Large intestine (tissue), 3 donors: ENCODE results near the gene EFCAB8. TPM values are rescaled to one million over a fixed set of nuclear protein-coding genes. Genes with fewer than 3 reads are reported as not detected.

Experiments
- DNase-seq, 2 donors: peaks; one replicate each; pipeline versions ENCODE4 v3.0.0 to v3.0.0-alpha.2; 2013
- H3K27ac ChIP-seq: one replicate; pipeline ENCODE4 v1.5.1; 2013; ENCODE audit warnings: low read length
- H3K27me3 ChIP-seq: 2 replicates; pipeline ENCODE4 v1.6.1; 2013; ENCODE audit warnings: low read length; ENCODE audit not compliant: control insufficient read depth, insufficient read depth
- H3K36me3 ChIP-seq: 2 replicates; pipeline ENCODE4 v1.6.1; 2013; ENCODE audit warnings: low read length; ENCODE audit not compliant: control insufficient read depth, insufficient read depth
- H3K4me1 ChIP-seq: one replicate; pipeline ENCODE4 v1.6.1; 2013; ENCODE audit warnings: low read length; ENCODE audit not compliant: control insufficient read depth, insufficient read depth
- H3K4me3 ChIP-seq: one replicate; pipeline ENCODE4 v1.5.1; 2013; ENCODE audit warnings: low read length
- H3K9me3 ChIP-seq: one replicate; pipeline ENCODE4 v1.6.1; 2013; ENCODE audit warnings: mild to moderate bottlenecking, low read depth, low read length, moderate library complexity; ENCODE audit not compliant: control insufficient read depth
- WGBS: methylation state at CpG from one replicate; pipeline ENCODE4 v1.1.5; 2013; ENCODE audit warnings: low lambda C conversion rate; ENCODE audit not compliant: insufficient coverage; 5-methylcytosine and 5-hydroxymethylcytosine counted together
- polyA plus RNA-seq: library from polyadenylated mRNA; unstranded; fragments of 120-200 nt; gene quantifications from one replicate; pipeline ENCODE4 v1.2.1, GENCODE V29; 2013

The EFCAB8 gene
- polyA plus RNA-seq, 1 donor, result 0.25 TPM

- Histone ChIP-seq H3K4me3 (no peak overlapping the region), H3K9me3 (no peaks in the 10 kb centered on the region), H3K27ac (no peak overlapping the region), H3K36me3 (peaks cover 66% of the 10 kb centered on the region), H3K27me3 (no peaks in the 10 kb centered on the region), H3K4me1 (peaks cover 2% of the 10 kb centered on the region)
- WGBS, result no CpG with 5 or more reads among the region's 9 CpGs
- no peak for DNase-seq
Measured at GRCh38 chr20:32841174-32841573, 17.5 kb upstream of the EFCAB8 start.

GRCh38 chr20:32841632-32842031 lies 17.1 kb upstream of the EFCAB8 start:
- Histone ChIP-seq H3K27ac (no peak overlapping the region), H3K36me3 (peaks cover 67% of the 10 kb centered on the region), H3K4me1 (peaks cover 2% of the 10 kb centered on the region), H3K4me3 (no peak overlapping the region), H3K27me3 (no peaks in the 10 kb centered on the region), H3K9me3 (no peaks in the 10 kb centered on the region)
- DNase-seq, result no peak
- WGBS, result no CpG with 5 or more reads among the region's 2 CpGs

- no peak overlapping the region for H3K27ac ChIP-seq
- no peak overlapping the region for H3K4me3 ChIP-seq
- WGBS, result no CpG with 5 or more reads among the region's 8 CpGs
- H3K27me3 ChIP-seq, result no peaks in the 10 kb centered on the region
- peaks cover 66% of the 10 kb centered on the region for H3K36me3 ChIP-seq
- DNase-seq, result no peak
- H3K9me3 ChIP-seq, result no peaks in the 10 kb centered on the region
- peaks cover 7% of the 10 kb centered on the region for H3K4me1 ChIP-seq
Measured at GRCh38 chr20:32842688-32843524, 15.8 kb upstream of the EFCAB8 start.

- no CpG with 5 or more reads among the region's 2 CpGs for WGBS
- Histone ChIP-seq H3K9me3 (no peaks in the 10 kb centered on the region), H3K27ac (peak overlapping the region; percentile 60), H3K4me1 (peaks cover 7% of the 10 kb centered on the region), H3K36me3 (peaks cover 61% of the 10 kb centered on the region), H3K27me3 (no peaks in the 10 kb centered on the region), H3K4me3 (no peak overlapping the region)
- DNase-seq, result peak; percentile 32 to 69
Measured at GRCh38 chr20:32845786-32846185, 12.9 kb upstream of the EFCAB8 start.

GRCh38 chr20:32846852-32847251 lies 11.9 kb upstream of the EFCAB8 start:
- no CpG with 5 or more reads among the region's 5 CpGs for WGBS
- H3K4me1 ChIP-seq, result peaks cover 7% of the 10 kb centered on the region
- H3K27me3 ChIP-seq, result no peaks in the 10 kb centered on the region
- H3K4me3 ChIP-seq, result no peak overlapping the region
- H3K9me3 ChIP-seq, result no peaks in the 10 kb centered on the region
- no peak overlapping the region for H3K27ac ChIP-seq
- DNase-seq, result no peak
- peaks cover 62% of the 10 kb centered on the region for H3K36me3 ChIP-seq

GRCh38 chr20:32847964-32848363 lies 10.8 kb upstream of the EFCAB8 start:
- Histone ChIP-seq H3K4me3 (no peak overlapping the region), H3K9me3 (no peaks in the 10 kb centered on the region), H3K36me3 (peaks cover 57% of the 10 kb centered on the region), H3K4me1 (peaks cover 7% of the 10 kb centered on the region), H3K27me3 (no peaks in the 10 kb centered on the region), H3K27ac (no peak overlapping the region)
- DNase-seq, result no peak
- WGBS, result no CpG with 5 or more reads among the region's 5 CpGs

GRCh38 chr20:32848846-32849245 lies 9.9 kb upstream of the EFCAB8 start:
- Histone ChIP-seq H3K4me3 (no peak overlapping the region), H3K36me3 (peaks cover 58% of the 10 kb centered on the region), H3K9me3 (no peaks in the 10 kb centered on the region), H3K27ac (no peak overlapping the region), H3K27me3 (no peaks in the 10 kb centered on the region), H3K4me1 (peaks cover 7% of the 10 kb centered on the region)
- WGBS, result 90% methylated on average over 2 of the region's 6 CpGs
- no peak for DNase-seq

GRCh38 chr20:32849577-32849976 lies 9.1 kb upstream of the EFCAB8 start:
- Histone ChIP-seq H3K27ac (no peak overlapping the region), H3K4me3 (no peak overlapping the region), H3K36me3 (peaks cover 60% of the 10 kb centered on the region), H3K27me3 (no peaks in the 10 kb centered on the region), H3K9me3 (no peaks in the 10 kb centered on the region), H3K4me1 (peaks cover 7% of the 10 kb centered on the region)
- DNase-seq, result no peak
- 93% methylated on average over 3 of the region's 6 CpGs for WGBS

- Histone ChIP-seq H3K9me3 (no peaks in the 10 kb centered on the region), H3K27ac (no peak overlapping the region), H3K27me3 (no peaks in the 10 kb centered on the region), H3K4me1 (no peaks in the 10 kb centered on the region), H3K4me3 (no peak overlapping the region), H3K36me3 (peaks cover 31% of the 10 kb centered on the region)
- no peak for DNase-seq
- WGBS, result no CpG with 5 or more reads among the region's 7 CpGs
Measured at GRCh38 chr20:32855387-32855786, 3.3 kb upstream of the EFCAB8 start.

GRCh38 chr20:32858189-32858588 lies 534 bp upstream of the EFCAB8 start:
- no peaks in the 10 kb centered on the region for H3K4me1 ChIP-seq
- peaks cover 18% of the 10 kb centered on the region for H3K36me3 ChIP-seq
- H3K9me3 ChIP-seq, result no peaks in the 10 kb centered on the region
- no CpG with 5 or more reads among the region's 2 CpGs for WGBS
- no peaks in the 10 kb centered on the region for H3K27me3 ChIP-seq
- H3K27ac ChIP-seq, result no peak overlapping the region
- no peak for DNase-seq
- no peak overlapping the region for H3K4me3 ChIP-seq

GRCh38 chr20:32861446-32861845 lies 2.7 kb downstream of the EFCAB8 start:
- H3K27me3 ChIP-seq, result no peaks in the 10 kb centered on the region
- H3K36me3 ChIP-seq, result peaks cover 9% of the 10 kb centered on the region
- no peaks in the 10 kb centered on the region for H3K4me1 ChIP-seq
- no peak for DNase-seq
- WGBS, result no CpG with 5 or more reads among the region's 7 CpGs
- H3K27ac ChIP-seq, result no peak overlapping the region
- H3K9me3 ChIP-seq, result no peaks in the 10 kb centered on the region
- H3K4me3 ChIP-seq, result no peak overlapping the region
